Upper lobe of right lung (tissue), 1 donor: ENCODE measurements around the gene BTN1A1. TPM values are rescaled to one million over a fixed set of nuclear protein-coding genes. Genes with fewer than 3 reads are reported as not detected.

Experiments
- ATAC-seq: fragments of 200-7000 bp; cut with Tn5 transposase; one replicate; pipeline ENCODE4 v1.9.1; 2020; ENCODE audit warnings: mild to moderate bottlenecking, moderate library complexity
- DNase-seq: peaks from one replicate; pipeline ENCODE4 v3.0.0-alpha.2; 2020
- H3K27ac ChIP-seq: fragments of 200-600 bp; one replicate; pipeline ENCODE4 v1.8.0; 2022
- H3K27me3 ChIP-seq: fragments of 200-600 bp; one replicate; pipeline ENCODE4 v1.8.0; 2022; ENCODE audit warnings: mild to moderate bottlenecking
- H3K36me3 ChIP-seq: fragments of 200-600 bp; one replicate; pipeline ENCODE4 v1.8.0; 2022
- H3K4me1 ChIP-seq: fragments of 200-600 bp; one replicate; pipeline ENCODE4 v1.8.0; 2022
- H3K4me3 ChIP-seq: fragments of 200-600 bp; one replicate; pipeline ENCODE4 v1.8.0; 2022; ENCODE audit warnings: mild to moderate bottlenecking
- H3K9me3 ChIP-seq: fragments of 200-600 bp; one replicate; pipeline ENCODE4 v1.8.0; 2022
- intact Hi-C: fragments of 100-400 bp; cut with DNase I; formaldehyde crosslinking; loops from one replicate; pipeline ENCODE4 v1.11.0; 2022
- total RNA-seq: library from RNA; stranded (reverse); fragmentation: NEBNext Ultra II Directional; extraction: Animal tissue kit (Norgen Biotek cat#: 25700); gene quantifications from one replicate; pipeline ENCODE4 v1.2.1, GENCODE V29; 2021
- TF ChIP-seq, protein P1 (sequence below): fragments of 200-600 bp; IDR thresholded peaks from one replicate; pipeline ENCODE4 v1.8.0; 2022; ENCODE audit warnings: antibody characterized with exemption
- donor health status: DM: no; HTN: yes; CAD: no; lungs with severe emphysema.

BTN1A1 gene
- total RNA-seq, 1 donor from 2014 or later, result not detected

DNA sequence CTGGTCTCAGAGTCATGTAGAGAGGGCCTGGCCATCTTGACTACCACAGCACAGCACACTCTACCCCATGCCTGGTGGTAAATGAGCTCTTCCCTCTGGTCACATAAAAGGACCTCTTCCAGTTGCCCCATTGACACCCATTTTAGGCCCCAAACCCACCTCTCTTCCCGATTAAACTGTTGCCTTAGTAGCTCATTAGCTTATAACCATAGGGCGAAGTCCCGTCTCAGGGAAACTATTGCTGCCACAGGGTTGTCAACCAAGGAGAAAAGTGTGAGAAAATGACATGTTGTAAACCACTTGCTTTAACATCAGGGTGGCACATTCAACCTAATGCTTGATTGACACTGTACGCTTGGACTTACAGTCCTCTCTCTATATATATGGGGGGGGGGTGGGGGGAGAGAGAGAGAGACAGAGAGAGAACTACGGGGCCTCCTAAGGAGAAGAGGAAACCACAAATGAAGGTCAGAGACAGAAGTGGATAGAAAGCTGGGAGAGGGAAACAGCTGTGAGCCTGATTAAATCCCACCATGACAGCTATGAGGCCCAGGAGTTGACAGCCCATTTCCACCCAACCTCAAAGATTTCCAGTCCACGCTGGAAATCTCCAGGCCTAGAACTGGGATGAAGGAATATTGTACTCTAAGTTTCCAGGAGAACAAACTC lies 14.9 kb upstream of the BTN1A1 start:
- H3K27ac ChIP-seq, result no peak overlapping the region

DNA sequence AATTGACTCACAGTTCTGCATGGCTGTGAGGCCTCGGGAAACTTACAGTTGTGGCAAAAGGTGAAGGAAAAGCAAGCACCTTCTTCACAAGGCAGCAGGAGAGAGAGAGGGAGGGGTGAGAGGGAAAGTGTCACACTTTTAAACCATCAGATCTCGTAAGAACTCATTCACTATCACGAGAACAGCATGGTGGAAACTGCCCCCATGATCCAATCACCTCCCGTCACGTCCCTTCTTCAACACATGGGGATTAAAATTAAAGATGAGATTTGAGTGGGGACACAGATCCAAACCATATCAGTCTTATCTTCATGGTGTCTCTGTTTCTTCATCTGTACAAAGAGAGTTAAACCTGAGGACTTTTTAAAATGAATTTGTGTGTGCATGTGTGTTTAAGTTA lies 13.7 kb upstream of the BTN1A1 start:
- H3K9me3 ChIP-seq, result no peaks in the 10 kb centered on the region
- ATAC-seq (no peak), DNase-seq (no peak)
- no peaks in the 10 kb centered on the region for H3K27me3 ChIP-seq
- H3K4me1 ChIP-seq, result no peaks in the 10 kb centered on the region
- intact Hi-C loops, result no loop called here
- no peaks in the 10 kb centered on the region for H3K36me3 ChIP-seq
- no peak overlapping the region for H3K4me3 ChIP-seq
- H3K27ac ChIP-seq, result no peak overlapping the region
- TF ChIP-seq, protein P1, sequence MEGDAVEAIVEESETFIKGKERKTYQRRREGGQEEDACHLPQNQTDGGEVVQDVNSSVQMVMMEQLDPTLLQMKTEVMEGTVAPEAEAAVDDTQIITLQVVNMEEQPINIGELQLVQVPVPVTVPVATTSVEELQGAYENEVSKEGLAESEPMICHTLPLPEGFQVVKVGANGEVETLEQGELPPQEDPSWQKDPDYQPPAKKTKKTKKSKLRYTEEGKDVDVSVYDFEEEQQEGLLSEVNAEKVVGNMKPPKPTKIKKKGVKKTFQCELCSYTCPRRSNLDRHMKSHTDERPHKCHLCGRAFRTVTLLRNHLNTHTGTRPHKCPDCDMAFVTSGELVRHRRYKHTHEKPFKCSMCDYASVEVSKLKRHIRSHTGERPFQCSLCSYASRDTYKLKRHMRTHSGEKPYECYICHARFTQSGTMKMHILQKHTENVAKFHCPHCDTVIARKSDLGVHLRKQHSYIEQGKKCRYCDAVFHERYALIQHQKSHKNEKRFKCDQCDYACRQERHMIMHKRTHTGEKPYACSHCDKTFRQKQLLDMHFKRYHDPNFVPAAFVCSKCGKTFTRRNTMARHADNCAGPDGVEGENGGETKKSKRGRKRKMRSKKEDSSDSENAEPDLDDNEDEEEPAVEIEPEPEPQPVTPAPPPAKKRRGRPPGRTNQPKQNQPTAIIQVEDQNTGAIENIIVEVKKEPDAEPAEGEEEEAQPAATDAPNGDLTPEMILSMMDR, result no peak

More for the DNA sequence above, 14.9 kb upstream of the BTN1A1 start:
- no peaks in the 10 kb centered on the region for H3K27me3 ChIP-seq
- no peak for ATAC-seq
- no peak overlapping the region for H3K4me3 ChIP-seq
- TF ChIP-seq, protein P1, result no peak
- H3K36me3 ChIP-seq, result no peaks in the 10 kb centered on the region
- H3K4me1 ChIP-seq, result no peaks in the 10 kb centered on the region
- intact Hi-C loops, result no loop called here
- no peak for DNase-seq
- no peaks in the 10 kb centered on the region for H3K9me3 ChIP-seq

DNA sequence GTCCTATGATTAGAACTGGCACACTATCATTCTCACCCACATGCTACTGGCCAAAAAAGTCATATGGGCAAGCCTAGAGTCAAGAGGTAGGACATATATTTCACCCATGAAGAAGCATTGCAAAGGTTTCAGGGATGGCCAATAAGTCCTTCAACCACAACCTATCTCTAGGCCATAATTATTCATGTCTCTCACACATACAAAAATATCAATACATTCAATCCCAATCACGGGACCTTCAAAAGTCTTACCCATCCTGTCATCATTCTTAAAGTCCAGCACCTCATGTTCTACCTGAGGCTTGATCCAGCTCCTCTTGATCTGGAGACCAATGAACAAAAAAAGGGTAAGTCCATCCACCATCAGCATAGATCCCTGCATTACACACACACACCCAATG lies 12.6 kb upstream of the BTN1A1 start:
- Histone ChIP-seq H3K36me3 (no peaks in the 10 kb centered on the region), H3K27ac (no peak overlapping the region), H3K4me1 (no peaks in the 10 kb centered on the region), H3K27me3 (no peaks in the 10 kb centered on the region), H3K4me3 (no peak overlapping the region), H3K9me3 (no peaks in the 10 kb centered on the region)
- no peak for ATAC-seq
- intact Hi-C loops, result no loop called here
- DNase-seq, result no peak
- TF ChIP-seq, protein P1, result no peak

DNA sequence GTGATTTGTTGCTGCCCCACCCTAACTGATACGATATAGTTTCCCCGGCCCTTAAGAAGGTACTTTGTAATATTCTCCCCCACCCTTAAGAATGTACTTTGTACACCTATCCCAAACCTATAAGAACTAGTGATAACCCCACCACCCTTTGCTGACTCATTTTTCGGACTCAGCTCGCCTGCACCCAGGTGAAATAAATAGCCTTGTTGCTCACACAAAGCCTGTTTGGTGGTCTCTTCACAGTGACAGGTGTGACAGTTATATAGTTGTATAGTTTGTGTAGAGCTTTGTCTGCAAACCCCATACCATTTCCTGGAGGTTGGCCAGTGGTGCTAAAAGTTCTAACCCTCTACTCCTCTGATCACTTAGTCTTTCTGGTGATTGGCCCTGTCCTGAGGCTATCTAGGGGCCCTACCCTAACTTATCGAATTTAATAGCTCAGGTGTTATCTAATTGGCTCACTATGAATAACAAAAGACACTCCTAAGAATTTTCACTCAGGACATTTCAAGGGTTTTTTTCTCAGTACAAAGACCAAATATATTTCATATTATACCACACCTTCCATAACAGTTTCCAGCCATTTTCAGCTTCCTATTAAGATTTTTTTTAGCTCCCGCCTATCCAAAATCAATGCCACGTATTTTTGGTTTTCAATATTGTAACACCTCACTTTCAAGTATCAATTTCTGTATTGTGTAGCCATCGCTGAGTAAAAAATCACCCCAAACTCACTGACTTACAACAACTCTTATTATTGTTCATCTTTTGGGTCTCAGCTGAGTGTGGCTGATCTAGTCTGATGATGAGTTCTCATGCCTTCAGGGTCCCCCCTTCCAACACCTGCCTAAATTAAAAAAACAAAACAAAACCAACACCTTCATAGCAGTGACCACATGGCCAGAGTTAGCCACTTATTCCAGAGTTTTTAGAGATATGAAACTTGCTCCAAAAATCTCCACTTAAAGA lies 9.8 kb upstream of the BTN1A1 start:
- no peak for ATAC-seq
- intact Hi-C loops, result no loop called here
- DNase-seq, result no peak
- H3K36me3 ChIP-seq, result no peaks in the 10 kb centered on the region
- H3K27ac ChIP-seq, result no peak overlapping the region
- H3K9me3 ChIP-seq, result no peaks in the 10 kb centered on the region
- H3K27me3 ChIP-seq, result no peaks in the 10 kb centered on the region
- TF ChIP-seq, protein P1, result no peak
- no peak overlapping the region for H3K4me3 ChIP-seq
- H3K4me1 ChIP-seq, result no peaks in the 10 kb centered on the region

DNA sequence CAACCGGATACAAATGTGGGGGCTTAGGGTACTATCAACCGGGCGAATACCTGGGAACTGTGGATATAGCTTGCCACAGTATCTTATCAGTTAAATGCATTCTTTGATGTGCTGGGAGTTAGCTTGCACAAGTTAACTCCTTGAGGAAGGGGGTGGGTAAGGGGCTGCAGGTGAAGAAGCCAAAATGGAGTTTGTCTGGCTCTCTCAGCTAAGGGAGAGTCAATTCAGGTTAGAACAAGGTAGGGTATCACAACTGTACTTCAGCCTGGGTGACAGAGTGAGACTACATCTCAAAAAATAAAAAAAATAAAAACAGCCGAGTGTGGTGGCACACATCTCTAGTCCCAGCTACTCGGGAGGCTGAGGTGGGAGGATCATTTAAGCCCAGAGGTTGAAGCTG lies 8.5 kb upstream of the BTN1A1 start:
- ATAC-seq, result no peak
- TF ChIP-seq, protein P1, result no peak

More for the DNA sequence above, 8.5 kb upstream of the BTN1A1 start:
- no peak for DNase-seq
- intact Hi-C loops, result no loop called here
- no peak overlapping the region for H3K27ac ChIP-seq
- no peak overlapping the region for H3K4me3 ChIP-seq
- H3K9me3 ChIP-seq, result no peaks in the 10 kb centered on the region
- no peaks in the 10 kb centered on the region for H3K27me3 ChIP-seq
- H3K4me1 ChIP-seq, result no peaks in the 10 kb centered on the region
- H3K36me3 ChIP-seq, result no peaks in the 10 kb centered on the region
